Astrocyte of the cerebellum (primary cell): Measurements from ENCODE around the gene SERPINB1.

Experiments
- DNase-seq: peaks from one replicate; pipeline ENCODE4 v3.0.0-alpha.2; 2011; ENCODE audit warnings: low read depth
- H3K4me3 ChIP-seq: 2 replicates; pipeline ENCODE4 v1.5.1; 2011; ENCODE audit warnings: mild to moderate bottlenecking, low read depth, low read length, moderate library complexity
- CTCF ChIP-seq: IDR thresholded peaks from 2 replicates; pipeline ENCODE4 v1.5.1; 2012; ENCODE audit warnings: low read length, low read depth, moderate library complexity, mild to moderate bottlenecking; ENCODE audit errors: missing control alignments
- in situ Hi-C: cut with HindIII; loops from 2 replicates; pipeline ENCODE4 v1.10.0; 2017; ENCODE audit warnings: low sequenced_read_pairs

Gene SERPINB1

GRCh38 chr6:2826131-2826530 is 15.5 kb downstream of the SERPINB1 start:
- DNase-seq = no peak
- in situ Hi-C loops = loop anchor here (5.0 to 10.0 kb wide), 2 partner anchors 51 to 66 kb away; no protein-coding TSS in a partner anchor

DNA sequence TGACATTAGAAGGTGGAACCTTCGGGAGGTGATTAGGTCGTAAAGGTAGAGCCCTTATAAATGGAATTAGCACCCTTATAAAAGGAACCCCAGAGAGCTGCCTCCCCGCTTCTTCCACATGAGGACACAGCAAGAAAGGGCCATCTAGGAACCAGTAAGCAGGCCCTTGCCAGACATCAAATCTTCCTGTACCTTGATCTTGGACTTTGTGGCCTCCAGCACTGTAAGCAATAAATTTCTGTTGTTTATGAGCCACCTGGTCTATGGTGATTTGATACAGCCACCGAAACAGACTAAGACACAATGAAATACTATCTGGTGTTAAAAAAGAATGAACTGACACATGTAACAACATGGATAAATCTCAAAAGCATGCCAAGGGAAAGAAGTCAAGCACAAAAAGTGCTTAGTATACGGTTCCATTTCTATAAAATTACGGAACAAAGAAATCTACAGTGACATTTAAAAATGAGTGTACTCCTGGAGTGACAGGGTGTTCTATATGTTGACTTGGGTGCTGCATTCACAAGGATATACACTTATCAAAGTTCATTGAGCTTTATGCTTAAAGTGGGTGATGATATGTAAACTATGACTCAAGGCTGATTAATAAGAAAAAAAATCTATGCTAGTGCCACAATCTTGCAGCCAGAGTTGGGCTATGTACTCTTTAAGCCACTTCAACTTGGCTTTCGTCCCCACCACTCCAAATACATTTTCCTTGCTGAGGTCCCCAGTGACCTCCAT is 18.4 kb downstream of the SERPINB1 start:
- DNase-seq = no peak
- in situ Hi-C loops = loop anchor here (10.0 kb wide), 1 partner anchor 48 kb away; no protein-coding TSS in a partner anchor
- H3K4me3 ChIP-seq = no peak overlapping the region
- no peak for TF ChIP-seq CTCF

More at GRCh38 chr6:2826131-2826530, 15.5 kb downstream of the SERPINB1 start:
- H3K4me3 ChIP-seq = no peak overlapping the region
- TF ChIP-seq CTCF = no peak

GRCh38 chr6:2821554-2821953 is 20.1 kb downstream of the SERPINB1 start:
- no peak for DNase-seq
- in situ Hi-C loops = loop anchor here (10.0 kb wide), 1 partner anchor 47 kb away; no protein-coding TSS in a partner anchor
- no peak overlapping the region for H3K4me3 ChIP-seq
- no peak for TF ChIP-seq CTCF

- TF ChIP-seq CTCF = no peak
- DNase-seq = no peak
- in situ Hi-C loops = loop anchor here (10.0 kb wide), 1 partner anchor 46 kb away; no protein-coding TSS in a partner anchor
- no peak overlapping the region for H3K4me3 ChIP-seq
These were observed 21.2 kb downstream of the SERPINB1 start for GRCh38 chr6:2820415-2820814.

- H3K4me3 ChIP-seq = no peak overlapping the region
- DNase-seq = no peak
- in situ Hi-C loops = loop anchor here (10.0 kb wide), 1 partner anchor 45 kb away; no protein-coding TSS in a partner anchor
- TF ChIP-seq CTCF = no peak
These were observed 21.7 kb downstream of the SERPINB1 start for GRCh38 chr6:2819978-2820377.

- no peak overlapping the region for H3K4me3 ChIP-seq
- no peak for TF ChIP-seq CTCF
- in situ Hi-C loops = no loop called here
- no peak for DNase-seq
These were observed 22.5 kb downstream of the SERPINB1 start for GRCh38 chr6:2819115-2819514.
